IPS-18a (cell line): ENCODE data around the gene TIMM44.

Source experiments
- H3K27ac ChIP-seq: one replicate; pipeline ENCODE4 v1.5.1; 2013; ENCODE audit warnings: low read length
- H3K27me3 ChIP-seq: one replicate; pipeline ENCODE4 v1.6.1; 2013; ENCODE audit warnings: mild to moderate bottlenecking, low read length; ENCODE audit not compliant: control insufficient read depth, insufficient read depth
- H3K36me3 ChIP-seq: one replicate; pipeline ENCODE4 v1.6.1; 2013; ENCODE audit warnings: low read depth, low read length; ENCODE audit not compliant: control insufficient read depth
- H3K4me1 ChIP-seq: one replicate; pipeline ENCODE4 v1.6.1; 2013; ENCODE audit warnings: low read depth, low read length; ENCODE audit not compliant: control insufficient read depth
- H3K4me3 ChIP-seq: one replicate; pipeline ENCODE4 v1.5.1; 2013; ENCODE audit warnings: low read length
- H3K9ac ChIP-seq: one replicate; pipeline ENCODE4 v1.6.1; 2013; ENCODE audit warnings: mild to moderate bottlenecking, low read length, moderate library complexity
- H3K9me3 ChIP-seq: one replicate; pipeline ENCODE4 v1.6.1; 2013; ENCODE audit warnings: low read depth, low read length; ENCODE audit not compliant: control insufficient read depth

Gene TIMM44

DNA sequence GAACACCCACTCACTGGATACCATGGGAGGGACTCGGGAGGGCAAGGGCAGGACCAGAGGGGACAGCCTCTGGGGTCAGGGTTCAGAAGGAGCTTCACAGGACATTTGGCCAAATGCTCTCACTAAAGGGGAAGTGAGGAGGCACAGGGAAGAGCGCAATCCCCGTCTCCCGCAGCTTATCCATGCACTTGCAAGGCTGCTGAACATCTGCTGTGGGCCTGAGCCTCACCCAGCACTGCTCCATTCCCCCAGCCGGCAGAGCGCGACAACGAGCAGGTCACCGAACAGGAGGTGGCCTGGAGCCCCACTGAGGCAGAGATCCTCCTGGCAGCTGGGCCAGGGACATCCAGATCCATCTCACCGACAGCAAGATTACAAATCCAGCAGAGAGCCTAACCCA is 38.6 kb upstream of the TIMM44 start:
- no peak overlapping the region for H3K9ac ChIP-seq

DNA sequence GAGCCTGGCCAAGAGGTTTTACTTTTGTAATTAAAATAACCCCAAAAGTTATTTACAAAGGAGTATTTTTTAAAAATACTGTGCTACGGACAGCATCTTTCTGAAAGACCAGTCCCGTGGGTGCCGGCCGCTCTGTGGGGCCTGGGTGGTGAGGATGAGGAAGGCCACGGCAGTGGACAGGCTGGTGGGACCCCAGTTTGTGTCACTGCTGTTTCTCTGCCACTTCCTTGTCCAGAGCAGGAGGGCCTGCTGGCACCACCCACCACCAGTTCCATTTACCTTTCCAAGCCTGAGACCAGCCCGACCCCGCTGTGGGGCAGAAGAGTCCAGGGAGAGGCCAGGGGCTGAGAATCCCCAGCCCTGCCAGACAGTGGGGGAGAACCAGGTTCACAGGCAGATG is 38.2 kb upstream of the TIMM44 start:
- Histone ChIP-seq H3K4me3 (no peak overlapping the region), H3K9me3 (no peaks in the 10 kb centered on the region), H3K9ac (no peak overlapping the region), H3K27ac (no peak overlapping the region), H3K36me3 (peaks cover 85% of the 10 kb centered on the region), H3K4me1 (no peaks in the 10 kb centered on the region), H3K27me3 (no peaks in the 10 kb centered on the region)

More for the DNA sequence above, 38.6 kb upstream of the TIMM44 start:
- H3K27me3 ChIP-seq, result no peaks in the 10 kb centered on the region
- H3K36me3 ChIP-seq, result peaks cover 84% of the 10 kb centered on the region
- H3K4me3 ChIP-seq, result no peak overlapping the region
- no peaks in the 10 kb centered on the region for H3K9me3 ChIP-seq
- H3K4me1 ChIP-seq, result no peaks in the 10 kb centered on the region
- H3K27ac ChIP-seq, result no peak overlapping the region

DNA sequence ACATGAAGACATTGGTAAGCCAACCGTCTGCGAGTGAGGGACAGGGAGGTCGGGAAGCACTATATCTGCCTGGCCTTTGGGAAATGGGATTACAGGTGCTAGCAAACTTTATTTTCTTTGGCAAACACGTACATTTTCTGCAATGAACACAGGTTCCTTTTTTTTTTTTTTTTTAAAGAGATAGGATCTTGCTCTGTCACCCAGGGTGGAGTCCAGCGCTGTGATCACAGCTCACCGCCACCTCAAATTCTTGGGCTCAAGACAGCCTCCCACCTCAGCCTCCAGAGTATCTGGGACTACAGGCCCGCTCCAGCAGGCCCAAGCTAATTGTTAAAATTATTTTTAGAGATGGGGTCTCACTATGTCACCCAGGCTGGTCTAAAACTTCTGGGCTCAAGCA is 37.7 kb upstream of the TIMM44 start:
- H3K36me3 ChIP-seq, result peaks cover 80% of the 10 kb centered on the region

DNA sequence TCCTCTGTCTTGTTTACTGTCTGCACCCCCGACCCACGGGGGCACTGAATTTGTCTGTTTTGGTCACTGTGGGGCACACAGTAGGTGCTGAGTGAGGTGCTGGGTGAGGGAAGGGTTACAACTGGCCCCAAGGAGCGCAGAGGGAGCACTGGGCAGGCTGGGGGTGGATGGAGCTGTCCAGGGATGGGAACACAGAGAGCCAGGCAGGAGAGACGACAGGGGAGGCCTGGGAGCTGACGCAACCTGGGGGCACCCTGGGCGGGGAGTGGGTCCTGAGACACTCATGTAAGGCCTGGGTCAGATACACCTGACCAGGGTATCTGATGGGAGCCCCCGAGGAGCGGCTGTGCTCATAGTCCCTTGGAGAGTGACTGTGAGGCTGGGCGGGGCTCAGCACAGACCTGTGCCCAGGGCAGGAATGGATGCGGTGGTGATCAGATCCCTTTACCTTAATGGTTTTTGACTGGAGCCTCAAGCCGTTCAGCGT is 37.2 kb upstream of the TIMM44 start:
- Histone ChIP-seq H3K9me3 (no peaks in the 10 kb centered on the region), H3K27ac (no peak overlapping the region), H3K4me1 (no peaks in the 10 kb centered on the region), H3K4me3 (no peak overlapping the region), H3K27me3 (no peaks in the 10 kb centered on the region), H3K36me3 (peaks cover 75% of the 10 kb centered on the region), H3K9ac (no peak overlapping the region)

More for the DNA sequence above, 37.7 kb upstream of the TIMM44 start:
- Histone ChIP-seq H3K9me3 (no peaks in the 10 kb centered on the region), H3K4me1 (no peaks in the 10 kb centered on the region), H3K27me3 (no peaks in the 10 kb centered on the region), H3K9ac (no peak overlapping the region), H3K27ac (no peak overlapping the region), H3K4me3 (no peak overlapping the region)

DNA sequence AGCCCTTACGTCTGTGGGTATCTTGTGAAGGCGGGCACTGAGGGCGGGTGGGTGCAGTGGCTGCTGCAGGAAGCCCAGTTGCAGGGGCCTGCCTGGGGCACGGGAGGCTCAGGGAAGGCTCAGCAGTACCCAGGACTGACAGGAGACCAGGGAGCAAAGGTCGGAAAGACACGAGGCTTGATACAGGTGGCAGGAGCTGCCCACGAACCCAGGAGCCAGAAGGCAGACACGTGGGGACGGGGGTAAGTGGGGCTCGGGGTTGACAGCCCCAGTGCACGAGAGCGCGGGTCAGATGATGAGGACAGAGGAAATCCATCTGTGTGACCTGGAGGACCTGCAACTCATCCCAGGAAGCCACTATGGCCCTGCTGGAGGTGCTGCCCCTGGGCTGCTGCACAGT is 36.7 kb upstream of the TIMM44 start:
- Histone ChIP-seq H3K27me3 (no peaks in the 10 kb centered on the region), H3K9me3 (no peaks in the 10 kb centered on the region), H3K36me3 (peaks cover 71% of the 10 kb centered on the region), H3K4me3 (no peak overlapping the region), H3K27ac (no peak overlapping the region), H3K4me1 (no peaks in the 10 kb centered on the region), H3K9ac (no peak overlapping the region)

DNA sequence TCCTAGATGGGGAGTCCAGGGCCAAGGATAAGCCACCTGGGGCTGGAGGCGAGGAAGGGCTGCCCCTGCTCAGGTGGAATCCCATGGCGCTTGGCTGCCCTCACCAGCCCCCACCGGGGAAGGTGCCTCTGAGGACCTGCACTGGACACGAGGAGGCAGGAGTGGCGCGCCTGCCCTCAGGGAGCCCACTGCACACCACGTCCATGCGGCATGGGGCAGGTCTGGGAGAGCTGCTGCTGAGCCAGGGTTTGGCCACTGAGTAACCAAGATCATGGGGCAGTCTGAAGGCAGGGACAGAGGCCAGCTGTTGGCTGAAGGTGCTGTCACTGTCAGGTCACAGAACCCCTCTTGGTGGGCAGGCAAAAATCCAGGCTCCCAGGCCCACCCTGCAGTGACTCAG is 36.1 kb upstream of the TIMM44 start:
- Histone ChIP-seq H3K9me3 (no peaks in the 10 kb centered on the region), H3K27me3 (no peaks in the 10 kb centered on the region), H3K27ac (no peak overlapping the region), H3K4me1 (no peaks in the 10 kb centered on the region), H3K4me3 (no peak overlapping the region), H3K9ac (no peak overlapping the region), H3K36me3 (peaks cover 71% of the 10 kb centered on the region)

DNA sequence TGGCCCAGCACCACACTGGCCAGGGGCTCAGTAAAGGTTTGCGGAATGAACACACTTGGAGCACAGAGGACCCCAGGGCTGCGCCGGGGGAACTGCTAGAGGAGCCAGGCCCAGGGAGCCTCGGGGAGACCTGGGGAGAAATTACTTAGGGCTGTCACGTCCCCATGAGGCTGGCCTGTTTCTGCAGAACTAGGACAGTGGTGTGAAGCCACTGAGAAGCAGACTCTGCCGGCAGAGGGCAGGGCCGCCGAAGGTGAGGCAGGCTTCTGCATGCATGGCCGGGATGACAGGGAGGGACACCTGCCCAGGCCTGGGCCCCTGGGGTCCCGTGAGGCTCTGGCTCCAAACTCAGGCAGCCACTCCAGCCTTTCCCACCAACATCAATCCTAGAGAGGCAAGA is 35.5 kb upstream of the TIMM44 start:
- H3K4me1 ChIP-seq, result no peaks in the 10 kb centered on the region
- H3K9ac ChIP-seq, result no peak overlapping the region
- H3K36me3 ChIP-seq, result peaks cover 71% of the 10 kb centered on the region
- H3K4me3 ChIP-seq, result no peak overlapping the region
- H3K27me3 ChIP-seq, result no peaks in the 10 kb centered on the region
- no peaks in the 10 kb centered on the region for H3K9me3 ChIP-seq
- no peak overlapping the region for H3K27ac ChIP-seq

DNA sequence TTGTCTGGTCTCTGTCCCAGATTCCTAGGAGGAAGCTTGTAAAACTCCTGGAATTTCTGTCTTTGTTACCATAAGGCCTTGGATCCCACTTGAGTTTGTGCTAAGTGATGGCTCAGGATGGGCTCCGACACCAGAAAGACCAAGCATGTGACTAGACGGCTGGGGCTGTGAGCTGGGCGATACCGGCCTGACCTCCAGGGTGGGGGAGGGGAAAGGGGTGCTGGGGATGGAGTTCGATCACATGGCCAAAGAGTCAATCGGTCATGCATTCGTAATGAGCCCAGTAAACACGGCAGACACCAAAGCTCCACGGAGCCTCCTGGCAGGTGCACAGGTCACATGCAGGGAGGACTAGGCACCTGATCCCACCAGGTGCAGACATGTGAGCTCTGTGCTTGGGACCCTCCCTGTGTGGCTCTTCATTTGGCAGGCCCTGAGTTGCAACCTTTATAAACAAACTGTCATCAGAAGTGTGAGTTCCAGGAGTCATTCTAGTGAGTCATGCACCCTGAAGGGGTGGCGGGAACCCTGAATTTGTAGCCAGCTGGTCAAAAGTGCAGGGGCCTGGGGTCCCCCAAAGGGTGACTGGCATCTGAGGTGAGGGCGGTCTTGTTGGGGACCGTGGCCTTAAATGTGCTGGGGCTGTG is 34.8 kb upstream of the TIMM44 start:
- no peaks in the 10 kb centered on the region for H3K9me3 ChIP-seq
- H3K9ac ChIP-seq, result no peak overlapping the region
- H3K27ac ChIP-seq, result no peak overlapping the region
- no peaks in the 10 kb centered on the region for H3K27me3 ChIP-seq
- H3K36me3 ChIP-seq, result peaks cover 71% of the 10 kb centered on the region
- H3K4me3 ChIP-seq, result no peak overlapping the region
- no peaks in the 10 kb centered on the region for H3K4me1 ChIP-seq

DNA sequence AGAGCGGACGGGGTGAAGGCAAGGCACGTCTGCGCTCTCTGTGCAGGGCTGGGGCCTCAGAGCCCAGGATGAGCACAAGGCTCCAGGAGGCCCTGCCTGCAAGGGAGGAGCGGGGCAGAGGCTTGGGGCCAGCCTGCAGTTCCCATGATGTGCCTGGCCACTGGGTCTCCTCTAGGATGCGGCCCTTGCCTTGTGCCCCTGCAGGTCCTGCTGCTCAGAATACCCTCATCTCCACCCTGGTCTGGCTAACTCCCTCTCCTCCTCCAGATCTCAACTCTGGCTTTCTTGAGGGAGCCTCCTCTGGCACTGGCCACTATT is 34.2 kb upstream of the TIMM44 start:
- no peak overlapping the region for H3K27ac ChIP-seq
- H3K36me3 ChIP-seq, result peaks cover 70% of the 10 kb centered on the region
- no peaks in the 10 kb centered on the region for H3K9me3 ChIP-seq
- no peak overlapping the region for H3K9ac ChIP-seq
- no peak overlapping the region for H3K4me3 ChIP-seq
- H3K4me1 ChIP-seq, result no peaks in the 10 kb centered on the region
- no peaks in the 10 kb centered on the region for H3K27me3 ChIP-seq

DNA sequence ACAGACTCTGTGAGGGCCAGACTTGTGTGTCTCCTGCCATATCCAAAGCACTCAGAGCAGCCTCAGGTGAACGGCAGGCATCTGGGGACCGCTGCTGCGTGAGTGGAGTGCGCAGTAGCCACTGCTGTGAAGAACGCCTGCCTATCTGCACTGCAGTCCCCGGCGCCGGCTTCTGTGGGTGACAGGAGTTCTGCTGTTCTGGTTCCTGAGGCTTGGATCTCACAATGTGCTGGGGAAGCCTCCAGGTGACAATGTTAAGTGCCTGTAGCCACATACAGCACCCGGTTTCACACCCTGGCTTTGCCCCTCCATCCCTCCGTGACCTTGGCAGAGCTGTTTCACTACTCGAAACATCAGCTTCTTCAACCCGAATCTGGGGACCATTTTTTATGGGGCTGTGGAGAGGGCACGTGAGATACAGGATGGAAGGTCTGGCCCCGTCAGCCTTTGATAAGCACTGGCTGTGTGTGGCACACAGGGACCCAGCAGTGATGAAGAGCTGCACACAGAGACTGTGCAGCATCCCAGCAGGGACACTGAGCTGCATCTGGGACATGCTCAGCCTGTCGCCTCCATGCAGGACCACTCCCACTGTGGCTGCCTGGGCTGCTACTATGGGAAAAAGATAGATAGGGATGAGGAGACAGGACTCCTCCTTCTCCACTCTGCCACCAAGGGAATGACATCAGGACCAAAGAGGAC is 33.7 kb upstream of the TIMM44 start:
- Histone ChIP-seq H3K9ac (no peak overlapping the region), H3K27me3 (no peaks in the 10 kb centered on the region), H3K36me3 (peaks cover 70% of the 10 kb centered on the region), H3K4me1 (no peaks in the 10 kb centered on the region), H3K4me3 (no peak overlapping the region), H3K9me3 (no peaks in the 10 kb centered on the region), H3K27ac (no peak overlapping the region)

DNA sequence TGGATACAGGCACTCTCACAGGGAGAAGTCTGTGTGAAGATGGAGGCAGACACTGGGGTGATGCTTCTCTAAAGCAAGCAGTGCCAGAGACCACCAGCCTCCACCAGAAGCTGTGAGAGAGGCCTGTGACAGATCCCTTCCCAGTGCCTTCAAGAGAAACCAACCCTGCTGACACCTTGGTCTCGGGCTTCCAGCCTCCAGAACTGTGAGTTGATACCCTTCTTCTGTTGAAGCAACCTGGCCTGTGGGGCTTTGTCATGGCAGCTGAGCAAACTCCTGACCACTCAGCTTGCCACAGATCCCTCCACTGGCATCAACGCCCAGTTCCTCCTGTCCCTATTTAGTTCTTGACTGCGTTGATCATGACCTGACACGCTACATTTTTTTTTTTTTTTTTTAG is 33.0 kb upstream of the TIMM44 start:
- Histone ChIP-seq H3K9ac (no peak overlapping the region), H3K27me3 (no peaks in the 10 kb centered on the region), H3K9me3 (no peaks in the 10 kb centered on the region), H3K36me3 (peaks cover 71% of the 10 kb centered on the region), H3K4me3 (no peak overlapping the region), H3K27ac (no peak overlapping the region), H3K4me1 (no peaks in the 10 kb centered on the region)

DNA sequence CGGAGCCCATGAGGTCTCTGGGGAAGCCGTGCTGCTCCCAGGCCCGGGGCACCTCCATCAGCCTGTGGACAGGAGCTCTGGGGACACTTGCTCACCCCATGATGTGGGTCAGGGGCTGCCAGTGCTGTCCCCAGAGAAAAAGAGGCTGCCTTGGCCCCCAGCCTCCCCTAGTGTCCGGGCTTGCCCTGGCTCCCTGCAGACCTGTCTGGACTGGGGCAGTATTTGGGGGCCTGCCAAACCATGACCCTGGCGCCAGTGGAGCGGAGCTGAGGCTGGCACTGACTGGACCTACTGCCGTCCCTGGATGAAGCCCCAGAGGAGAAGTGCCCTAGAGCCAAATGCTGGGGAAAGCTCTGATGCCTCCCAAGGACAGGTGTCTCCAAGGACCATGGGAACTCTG is 31.6 kb upstream of the TIMM44 start:
- Histone ChIP-seq H3K9ac (no peak overlapping the region), H3K4me3 (no peak overlapping the region), H3K4me1 (no peaks in the 10 kb centered on the region), H3K27me3 (no peaks in the 10 kb centered on the region), H3K27ac (no peak overlapping the region), H3K36me3 (peaks cover 60% of the 10 kb centered on the region), H3K9me3 (no peaks in the 10 kb centered on the region)
